CD4-positive, alpha-beta T cell (primary cell): ENCODE results near the gene SDHA. TPM values are rescaled to one million over a fixed set of nuclear protein-coding genes. Genes with fewer than 3 reads are reported as not detected.

ENCODE experiments used
- ATAC-seq: fragments of 200-7000 bp; cut with Tn5 transposase; one replicate; pipeline ENCODE4 v1.10.0; 2022; ENCODE audit warnings: mild to moderate bottlenecking; ENCODE audit not compliant: poor library complexity
- CTCF ChIA-PET: fragments of 350-600 bp; sonication (Branson Sonifier 250); formaldehyde crosslinking; loops from one replicate; lab custom pipeline; 2021; ENCODE audit warnings: antibody characterized with exemption, inconsistent platforms; lab: Charles Lee
- POLR2A ChIA-PET: fragments of 350-600 bp; sonication (Branson Sonifier 250); formaldehyde crosslinking; loops from one replicate; lab custom pipeline; 2021; ENCODE audit warnings: antibody characterized with exemption, inconsistent platforms; lab: Charles Lee
- DNase-seq, 14 experiments: peaks; one replicate each; pipeline ENCODE4 v3.0.0-alpha.2; 2013 to 2020; ENCODE audit warnings: mixed read lengths in 2 of 14
- H3K27ac ChIP-seq, 2 donors: one replicate each; pipeline versions ENCODE4 v1.5.1 to v1.7.0; 2013; ENCODE audit warnings: low read length in 2 of 2, low read depth in 1 of 2, mild to moderate bottlenecking in 1 of 2
- H3K27me3 ChIP-seq, 2 experiments: 1 replicate in 1 of 2; 2 replicates in 1 of 2; pipeline versions ENCODE4 v1.6.1 to v1.7.0; 2013; ENCODE audit warnings: low read length in 2 of 2, control low read depth in 1 of 2, mild to moderate bottlenecking in 1 of 2, moderate library complexity in 1 of 2; ENCODE audit not compliant: insufficient read depth in 2 of 2, control insufficient read depth in 1 of 2
- H3K36me3 ChIP-seq: one replicate; pipeline ENCODE4 v1.6.1; 2013; ENCODE audit warnings: low read length, control low read depth; ENCODE audit not compliant: insufficient read depth
- H3K4me1 ChIP-seq: one replicate; pipeline ENCODE4 v1.6.1; 2013; ENCODE audit warnings: low read length, control low read depth; ENCODE audit not compliant: insufficient read depth
- H3K4me3 ChIP-seq: one replicate; pipeline ENCODE4 v1.5.1; 2013; ENCODE audit warnings: mild to moderate bottlenecking, low read length, moderate library complexity
- H3K9me3 ChIP-seq, 2 experiments: 1 replicate in 1 of 2; 2 replicates in 1 of 2; pipeline versions ENCODE4 v1.6.1 to v1.7.0; 2013; ENCODE audit warnings: low read length in 2 of 2, mild to moderate bottlenecking in 2 of 2, control low read depth in 1 of 2, moderate library complexity in 1 of 2; ENCODE audit not compliant: control insufficient read depth in 1 of 2, insufficient read depth in 1 of 2
- H3K27ac Mint-ChIP-seq: one replicate; pipeline ENCODE4 v1.8.0; 2020; ENCODE audit warnings: mixed read lengths
- H3K27me3 Mint-ChIP-seq: one replicate; pipeline ENCODE4 v1.8.0; 2021; ENCODE audit warnings: mixed read lengths
- H3K36me3 Mint-ChIP-seq: one replicate; pipeline ENCODE4 v1.8.0; 2021; ENCODE audit warnings: low read depth, mixed read lengths
- H3K4me1 Mint-ChIP-seq: one replicate; pipeline ENCODE4 v1.8.0; 2021; ENCODE audit warnings: low read depth, mixed read lengths
- H3K4me3 Mint-ChIP-seq: one replicate; pipeline ENCODE4 v1.8.0; 2020; ENCODE audit warnings: mild to moderate bottlenecking, mixed read lengths
- H3K9me3 Mint-ChIP-seq: one replicate; pipeline ENCODE4 v1.8.0; 2020; ENCODE audit warnings: mixed read lengths
- CTCF ChIP-seq: fragments of 200-600 bp; IDR thresholded peaks from one replicate; pipeline ENCODE4 v1.8.0; 2022; ENCODE audit warnings: antibody characterized with exemption, mild to moderate bottlenecking
- intact Hi-C, 2 experiments: fragments of 100-400 bp; cut with DNase I in 1 of 2; cut with micrococcal nuclease in 1 of 2; formaldehyde crosslinking; loops; one replicate each; pipeline versions ENCODE4 v1.15.1 to v1.9.0; 2023 to 2025; cut with DNase I, micrococcal nuclease
- total RNA-seq, 174 experiments: library from RNA in 2 of 174; stranded (reverse) in 2 of 174; gene quantifications; one replicate each; pipeline ENCODE4 v1.2.3 and lab custom pipeline; 2021 to 2026

The SDHA gene
- total RNA-seq, 2 experiments from 2014 or later: 244 to 245 TPM

- H3K36me3 ChIP-seq: no peaks in the 10 kb centered on the region
- H3K4me1 ChIP-seq: peaks cover 7% of the 10 kb centered on the region
- ChIA-PET CTCF (no interaction called here), POLR2A (interaction anchor here (1.1 kb wide), 1 partner anchor 24 kb away, joined by 4 read pairs; the partner anchor contains the start of genes CCDC127 and SDHA)
- no peak overlapping the region for H3K27ac ChIP-seq
- Mint-ChIP-seq H3K4me3 (no peak overlapping the region), H3K36me3 (no peaks in the 10 kb centered on the region), H3K27me3 (no peaks in the 10 kb centered on the region), H3K27ac (no peak overlapping the region), H3K4me1 (no peaks in the 10 kb centered on the region), H3K9me3 (no peaks in the 10 kb centered on the region)
- no peak for ATAC-seq
- no peak for TF ChIP-seq CTCF
- no peak overlapping the region for H3K4me3 ChIP-seq
- H3K9me3 ChIP-seq: peaks cover 0 to 8% of the 10 kb centered on the region in 2 experiments
- no peak for DNase-seq
- intact Hi-C loops: no loop called here
- peaks cover 4 to 5% of the 10 kb centered on the region in 2 experiments for H3K27me3 ChIP-seq
These were observed 24.0 kb upstream of the SDHA start for GRCh38 chr5:194102-194501.

GRCh38 chr5:194603-195209 is 23.4 kb upstream of the SDHA start:
- no peak overlapping the region for H3K4me3 ChIP-seq
- no peak overlapping the region for H3K4me3 Mint-ChIP-seq
- no peak for DNase-seq
- no peaks in the 10 kb centered on the region for H3K36me3 ChIP-seq
- H3K27ac Mint-ChIP-seq: no peak overlapping the region
- H3K9me3 Mint-ChIP-seq: no peaks in the 10 kb centered on the region
- ChIA-PET POLR2A (no interaction called here), CTCF (no interaction called here)
- peaks cover 7% of the 10 kb centered on the region for H3K4me1 ChIP-seq
- H3K4me1 Mint-ChIP-seq: no peaks in the 10 kb centered on the region
- H3K36me3 Mint-ChIP-seq: no peaks in the 10 kb centered on the region
- H3K9me3 ChIP-seq: peaks cover 0 to 8% of the 10 kb centered on the region in 2 experiments
- intact Hi-C loops: no loop called here
- no peaks in the 10 kb centered on the region for H3K27me3 Mint-ChIP-seq
- peaks cover 4 to 5% of the 10 kb centered on the region in 2 experiments for H3K27me3 ChIP-seq
- no peak for TF ChIP-seq CTCF
- no peak for ATAC-seq
- H3K27ac ChIP-seq: no peak overlapping the region

- ChIA-PET CTCF (no interaction called here), POLR2A (no interaction called here)
- H3K36me3 Mint-ChIP-seq: no peaks in the 10 kb centered on the region
- no peak overlapping the region for H3K4me3 Mint-ChIP-seq
- no peaks in the 10 kb centered on the region for H3K4me1 Mint-ChIP-seq
- Histone ChIP-seq H3K9me3 (peaks cover 0 to 7% of the 10 kb centered on the region in 2 experiments), H3K27ac (no peak overlapping the region), H3K4me3 (no peak overlapping the region), H3K4me1 (peaks cover 7% of the 10 kb centered on the region), H3K27me3 (peaks cover 4 to 5% of the 10 kb centered on the region in 2 experiments), H3K36me3 (no peaks in the 10 kb centered on the region)
- H3K9me3 Mint-ChIP-seq: no peaks in the 10 kb centered on the region
- intact Hi-C loops: no loop called here
- H3K27me3 Mint-ChIP-seq: no peaks in the 10 kb centered on the region
- no peak for TF ChIP-seq CTCF
- no peak for DNase-seq
- H3K27ac Mint-ChIP-seq: no peak overlapping the region
- no peak for ATAC-seq
These were observed 22.5 kb upstream of the SDHA start for GRCh38 chr5:195401-196160.
